Measurements from ENCODE around the gene PIAS4. TPM values are rescaled to one million over a fixed set of nuclear protein-coding genes. Genes with fewer than 3 reads are reported as not detected.

Gene PIAS4
- total and polyA plus RNA-seq, 7 donors, result 7.2 to 29.9 (median 18.6) TPM

DNA sequence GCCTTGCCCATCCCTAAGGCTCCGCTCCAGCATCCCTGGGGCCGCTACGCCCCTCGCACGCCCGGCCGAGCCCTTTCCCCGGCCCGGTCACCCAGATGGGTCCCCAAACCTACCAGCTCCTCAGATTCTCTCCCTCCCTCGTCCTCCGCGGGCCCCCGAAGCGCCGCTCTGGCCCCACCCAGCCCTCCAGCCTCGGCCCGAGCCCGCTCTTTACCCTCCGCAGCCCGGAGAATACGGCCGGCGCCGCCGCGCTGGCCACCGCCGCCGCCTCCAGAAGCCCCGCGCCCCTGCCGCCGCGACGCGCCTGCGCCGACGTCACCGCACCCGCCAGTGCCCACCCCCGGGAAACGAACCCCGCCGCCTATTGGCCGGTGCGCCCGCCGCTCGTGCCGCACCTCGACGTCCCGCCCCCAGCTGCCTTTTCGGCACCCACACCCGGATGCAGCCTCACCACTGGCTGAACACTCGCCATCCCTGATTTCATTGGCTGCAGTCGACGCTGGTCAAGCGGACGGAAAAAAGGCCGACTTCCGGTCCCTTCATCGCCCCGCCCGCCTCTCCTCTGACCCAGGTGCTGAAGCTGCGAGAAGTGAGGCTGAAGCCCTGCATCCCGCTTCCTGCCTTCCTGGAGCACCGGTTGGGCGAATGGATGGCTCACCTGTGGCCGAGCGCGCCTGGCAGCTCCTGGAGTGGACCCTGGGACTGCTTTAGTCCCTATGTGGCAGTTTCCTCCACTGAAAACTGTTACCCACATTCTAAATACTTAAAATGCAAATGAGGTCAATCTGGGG, 36.5 kb upstream of the PIAS4 start, which contains the start of gene DAPK3:
Gene DAPK3 (minus strand): TSS at position 292 of the 791 bp plus-strand sequence. CDS start 1,364 bp downstream, outside the sequence.
- peak; percentile 99 for DNase-seq
- H3K4me1 ChIP-seq, result peaks cover 0 to 48% (median 42%) of the 10 kb centered on the region in 4 donors
- H3K36me3 ChIP-seq, result peaks cover 4 to 35% (median 10%) of the 10 kb centered on the region in 4 donors
- peak within 1 kb of the TSS; percentile 100 for H3K27ac ChIP-seq
- intact Hi-C loops (cut with DNase I), result loop anchor here (2.0 to 5.0 kb wide), 2 partner anchors 14 to 209 kb away; partner anchors contain the start of genes APBA3, EEF2 and MRPL54
- no peaks in the 10 kb centered on the region for H3K9me3 ChIP-seq
- peak within 1 kb of the TSS; percentile 95 to 100 (median 98) for H3K4me3 ChIP-seq
- TF ChIP-seq POLR2A (IDR thresholded peaks at IDR 0.05) (peak; percentile 80 to 93), EP300 (IDR thresholded peaks at IDR 0.05) (no peak), POLR2AphosphoS5 (IDR thresholded peaks at IDR 0.05) (peak; percentile 75 to 97 (median 90))
- no peaks in the 10 kb centered on the region for H3K27me3 ChIP-seq
- WGBS, 2 donors, result 1% methylated on average over 73 of the region's 73 CpGs

DNA sequence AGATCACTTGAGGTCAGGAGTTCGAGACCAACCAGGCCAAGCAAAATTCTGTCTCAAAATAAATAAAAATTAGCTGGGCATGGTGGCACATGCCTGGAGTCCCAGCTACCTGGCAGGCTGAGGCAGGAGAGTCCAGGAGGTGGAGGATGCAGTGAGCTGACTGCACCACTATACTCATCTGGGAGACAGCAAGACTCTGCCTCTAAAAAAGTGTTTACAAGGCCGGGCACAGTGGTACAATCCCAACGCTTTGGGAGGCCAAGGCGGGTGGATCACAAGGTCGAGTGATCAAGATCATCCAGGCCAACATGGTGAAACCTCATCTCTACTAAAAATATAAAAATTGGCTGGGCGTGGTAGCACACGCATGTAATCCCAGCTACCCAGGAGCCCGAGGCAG, 32.4 kb upstream of the PIAS4 start:
- no peaks in the 10 kb centered on the region for H3K9me3 ChIP-seq
- 77 to 86% methylated on average over 8 of the region's 8 CpGs for WGBS, 2 donors
- H3K4me3 ChIP-seq, result no peak overlapping the region
- H3K27me3 ChIP-seq, result no peaks in the 10 kb centered on the region
- H3K27ac ChIP-seq, result no peak overlapping the region
- no peak for DNase-seq
- H3K36me3 ChIP-seq, result peaks cover 42 to 53% (median 47%) of the 10 kb centered on the region in 4 donors
- TF ChIP-seq, protein P1, sequence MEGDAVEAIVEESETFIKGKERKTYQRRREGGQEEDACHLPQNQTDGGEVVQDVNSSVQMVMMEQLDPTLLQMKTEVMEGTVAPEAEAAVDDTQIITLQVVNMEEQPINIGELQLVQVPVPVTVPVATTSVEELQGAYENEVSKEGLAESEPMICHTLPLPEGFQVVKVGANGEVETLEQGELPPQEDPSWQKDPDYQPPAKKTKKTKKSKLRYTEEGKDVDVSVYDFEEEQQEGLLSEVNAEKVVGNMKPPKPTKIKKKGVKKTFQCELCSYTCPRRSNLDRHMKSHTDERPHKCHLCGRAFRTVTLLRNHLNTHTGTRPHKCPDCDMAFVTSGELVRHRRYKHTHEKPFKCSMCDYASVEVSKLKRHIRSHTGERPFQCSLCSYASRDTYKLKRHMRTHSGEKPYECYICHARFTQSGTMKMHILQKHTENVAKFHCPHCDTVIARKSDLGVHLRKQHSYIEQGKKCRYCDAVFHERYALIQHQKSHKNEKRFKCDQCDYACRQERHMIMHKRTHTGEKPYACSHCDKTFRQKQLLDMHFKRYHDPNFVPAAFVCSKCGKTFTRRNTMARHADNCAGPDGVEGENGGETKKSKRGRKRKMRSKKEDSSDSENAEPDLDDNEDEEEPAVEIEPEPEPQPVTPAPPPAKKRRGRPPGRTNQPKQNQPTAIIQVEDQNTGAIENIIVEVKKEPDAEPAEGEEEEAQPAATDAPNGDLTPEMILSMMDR (IDR thresholded peaks at IDR 0.05), result no peak
- TF ChIP-seq POLR2AphosphoS5 (IDR thresholded peaks at IDR 0.05), result peak in 1 of 4 donors; percentile 40
- intact Hi-C loops (cut with DNase I), result no loop called here
- H3K4me1 ChIP-seq, result peaks cover 0 to 19% (median 3%) of the 10 kb centered on the region in 4 donors

DNA sequence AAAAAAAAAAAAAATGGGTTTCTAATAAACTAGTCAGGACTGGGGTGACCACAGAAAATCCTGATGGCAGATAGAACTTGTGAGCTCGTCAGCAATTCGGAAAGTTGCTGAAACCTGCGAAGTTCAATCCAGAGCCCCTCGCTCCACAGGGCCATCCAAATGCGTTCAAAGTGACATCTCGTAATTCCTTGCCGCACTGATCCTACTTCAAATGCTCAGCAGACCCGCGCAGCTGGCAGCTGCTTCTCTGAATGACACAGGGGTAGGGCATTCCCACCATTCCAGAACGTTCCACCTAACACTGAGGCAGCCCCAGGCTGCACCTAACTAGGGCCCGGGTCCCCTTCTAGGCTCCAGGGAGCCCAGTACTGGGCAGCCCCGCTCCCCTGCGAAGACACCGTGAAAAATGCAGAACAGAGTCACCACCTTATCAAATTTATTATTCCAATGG, 31.9 kb upstream of the PIAS4 start:
- Histone ChIP-seq H3K4me3 (no peak overlapping the region), H3K27me3 (no peaks in the 10 kb centered on the region), H3K27ac (peak overlapping the region in 1 of 4 donors; percentile 12), H3K9me3 (no peaks in the 10 kb centered on the region), H3K36me3 (peaks cover 47 to 58% (median 52%) of the 10 kb centered on the region in 4 donors), H3K4me1 (peaks cover 0 to 17% (median 2%) of the 10 kb centered on the region in 4 donors)
- no peak for DNase-seq
- intact Hi-C loops (cut with DNase I), result no loop called here
- WGBS, 2 donors, result 88 to 91% methylated on average over 14 of the region's 14 CpGs
- TF ChIP-seq, protein P1 (IDR thresholded peaks at IDR 0.05), result no peak
- TF ChIP-seq EP300 (IDR thresholded peaks at IDR 0.05) (no peak), POLR2AphosphoS5 (IDR thresholded peaks at IDR 0.05) (peak in 2 of 4 donors; percentile 16 to 38), POLR2A (IDR thresholded peaks at IDR 0.05) (no peak)

DNA sequence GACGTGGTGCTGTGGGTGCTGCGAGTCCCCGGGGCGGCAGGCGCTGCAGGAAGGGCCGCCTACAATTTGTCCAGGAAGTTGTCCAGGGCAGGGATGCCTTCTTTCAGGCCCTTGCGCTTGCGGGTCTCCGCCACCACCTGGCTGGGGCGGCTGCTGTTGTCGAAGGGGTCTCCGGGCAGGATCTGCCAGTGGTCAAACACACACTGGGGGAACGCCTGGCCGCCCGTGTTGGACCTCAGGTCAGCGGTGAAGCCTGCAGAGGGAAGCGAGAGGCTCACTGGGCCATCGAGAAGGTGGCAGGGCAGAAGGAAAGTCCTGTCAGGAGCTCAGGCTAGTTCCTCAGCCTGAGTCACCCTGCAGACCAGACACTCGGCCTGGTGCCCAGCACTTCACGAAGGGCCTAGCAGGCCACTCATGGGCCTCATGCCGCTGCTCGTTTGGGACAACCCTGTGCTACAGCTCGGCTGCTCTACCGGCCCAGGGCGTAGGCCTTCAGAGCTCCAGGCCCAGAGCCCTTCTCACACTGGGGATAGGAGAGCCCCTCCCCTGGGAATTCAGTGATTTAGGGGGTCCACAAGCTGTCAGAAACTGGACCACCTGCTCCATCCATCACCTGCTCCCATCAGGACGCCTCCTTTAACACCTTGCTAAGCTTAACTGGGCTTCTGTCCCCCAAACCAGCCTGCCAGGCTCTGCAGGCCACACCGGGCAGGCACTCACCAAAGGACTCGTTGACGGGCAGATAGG, 30.9 kb upstream of the PIAS4 start:
- WGBS, 2 donors, result 92 to 93% methylated on average over 29 of the region's 29 CpGs
- DNase-seq, result peak; percentile 66
- intact Hi-C loops (cut with DNase I), result no loop called here
- Histone ChIP-seq H3K27me3 (no peaks in the 10 kb centered on the region), H3K36me3 (peaks cover 57 to 68% (median 62%) of the 10 kb centered on the region in 4 donors), H3K27ac (peak overlapping the region in 2 of 4 donors; percentile 4 to 65), H3K9me3 (no peaks in the 10 kb centered on the region), H3K4me3 (no peak overlapping the region), H3K4me1 (peaks cover 0 to 18% (median 0%) of the 10 kb centered on the region in 4 donors)
- TF ChIP-seq EP300 (IDR thresholded peaks at IDR 0.05) (no peak), POLR2AphosphoS5 (IDR thresholded peaks at IDR 0.05) (peak in 1 of 4 donors; percentile 33)

DNA sequence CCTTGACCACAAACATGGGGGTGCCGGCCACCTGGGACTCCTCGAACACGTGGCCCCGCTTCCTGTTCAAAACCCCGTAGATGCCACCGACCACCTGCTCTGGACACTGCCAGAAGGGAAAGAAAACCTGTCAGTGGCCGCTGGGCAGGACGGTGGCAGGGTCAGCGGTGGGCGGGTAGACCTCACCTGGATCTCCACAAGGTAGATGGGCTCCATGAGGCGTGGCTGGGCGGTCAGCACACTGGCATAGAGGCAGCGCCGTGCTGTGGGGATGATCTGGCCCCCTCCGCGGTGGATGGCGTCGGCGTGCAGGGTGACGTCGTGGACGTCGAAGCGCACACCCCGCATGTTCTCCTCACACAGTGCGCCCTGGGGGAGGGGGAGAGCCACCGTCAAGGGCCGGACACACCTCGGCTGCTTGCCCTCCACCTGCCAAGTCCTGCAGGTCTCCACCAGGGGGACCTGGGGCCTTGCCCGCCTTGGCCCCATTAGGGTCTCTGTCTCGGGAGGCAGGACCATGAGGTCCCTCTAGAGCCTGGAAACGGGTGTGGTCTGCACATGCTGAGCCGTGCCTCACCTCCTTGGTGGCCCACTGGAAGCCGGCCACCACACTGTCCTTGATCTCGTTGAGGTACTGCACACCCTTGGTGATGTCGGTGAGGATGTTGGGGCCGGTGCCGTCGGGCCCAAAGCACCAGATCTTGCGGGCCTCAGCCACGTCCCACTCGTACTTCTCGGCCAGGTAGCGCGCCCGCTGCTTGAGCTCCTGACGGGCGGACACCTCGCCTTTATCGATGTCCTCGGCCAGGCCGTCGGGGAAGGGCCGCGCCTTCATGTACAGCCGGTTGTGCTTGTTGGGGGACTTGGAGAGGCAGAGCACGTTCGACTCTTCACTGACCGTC, 30.0 kb upstream of the PIAS4 start:
- peak; percentile 67 for DNase-seq
- Histone ChIP-seq H3K4me1 (peaks cover 0 to 26% (median 4%) of the 10 kb centered on the region in 4 donors), H3K4me3 (no peak overlapping the region), H3K27me3 (no peaks in the 10 kb centered on the region), H3K27ac (peak overlapping the region in 1 of 4 donors; percentile 65), H3K9me3 (no peaks in the 10 kb centered on the region), H3K36me3 (peaks cover 65 to 76% (median 70%) of the 10 kb centered on the region in 4 donors)
- intact Hi-C loops (cut with DNase I), result no loop called here
- WGBS, 2 donors, result 93 to 94% methylated on average over 59 of the region's 59 CpGs
- TF ChIP-seq, protein P1 (IDR thresholded peaks at IDR 0.05), result no peak
- TF ChIP-seq POLR2AphosphoS5 (IDR thresholded peaks at IDR 0.05), result peak in 2 of 4 donors; percentile 16 to 18
- no peak for TF ChIP-seq EP300 (IDR thresholded peaks at IDR 0.05)
- no peak for TF ChIP-seq POLR2A (IDR thresholded peaks at IDR 0.05)
